ENCODE measurements around the gene MAP2K7. TPM values are rescaled to one million over a fixed set of nuclear protein-coding genes. Genes with fewer than 3 reads are reported as not detected.

The MAP2K7 gene
- total and polyA plus RNA-seq, 2 of the 4 experiments (the other 2 are of a cell fraction): 4.1 to 15.6 TPM

GRCh38 chr19:7921302-7921966, 17.8 kb downstream of the MAP2K7 start:
- dilution Hi-C loops (cut with HindIII; ENCODE audit: low sequenced_read_pairs, unreplicated experiment): no loop called here
- Histone ChIP-seq H3K36me3 (ENCODE audit: control insufficient read depth, insufficient read depth, low read length) (peaks cover 7% of the 10 kb centered on the region; the same call in 1 of the 2 replicates), H4K91ac (ENCODE audit: insufficient read depth, low read depth, low read length) (peak overlapping the region; percentile 82), H2AK5ac (ENCODE audit: low read depth, low read length) (peak overlapping the region; percentile 95), H3K4me2 (ENCODE audit: low read depth, low read length) (peak overlapping the region; percentile 93), H3K14ac (replicated peaks; ENCODE audit: low read depth, low read length) (peak overlapping the region; percentile 99), H3K27me3 (ENCODE audit: control insufficient read depth, insufficient read depth, low read length) (peaks cover 2% of the 10 kb centered on the region; the same call in 1 of the 2 replicates), H4K20me1 (ENCODE audit: insufficient read depth, low read length) (peaks cover 11% of the 10 kb centered on the region), H2AK9ac (replicated peaks; ENCODE audit: low read depth, low read length, poor library complexity) (peak overlapping the region; percentile 99), H3K9me3 (ENCODE audit: control insufficient read depth, insufficient read depth, low read length) (no peaks in the 10 kb centered on the region), H2BK5ac (ENCODE audit: low read depth, low read length, poor library complexity, severe bottlenecking) (peak overlapping the region; percentile 87), H2BK15ac (ENCODE audit: low read depth, low read length) (no peak overlapping the region), H3K56ac (ENCODE audit: extremely low read depth, insufficient read depth, low read length) (peak overlapping the region; percentile 20; the same call in 1 of the 2 replicates), H3K4ac (ENCODE audit: low read depth, low read length) (peak overlapping the region; percentile 97), H3K4me1 (ENCODE audit: control insufficient read depth, insufficient read depth, low read length) (peaks cover 18% of the 10 kb centered on the region), H3K9me1 (ENCODE audit: insufficient read depth, low read length) (peaks cover 9% of the 10 kb centered on the region), H2BK120ac (ENCODE audit: low read depth, low read length) (no peak overlapping the region; the same call in 1 of the 2 replicates), H3K23ac (ENCODE audit: low read depth, low read length) (peak overlapping the region; percentile 98; the same call in 1 of the 2 replicates), H4K5ac (ENCODE audit: low read depth, low read length) (no peak overlapping the region), H3K18ac (ENCODE audit: low read depth, low read length) (no peak overlapping the region), H3K79me1 (ENCODE audit: low read depth in 1 of 2, low read length in 2 of 2) (peaks cover 0 to 22% of the 10 kb centered on the region in 2 experiments; a peak in 2 of 4 replicates), H4K8ac (ENCODE audit: low read depth in 2 of 2, low read length in 2 of 2) (peak overlapping the region; percentile 1 to 94; a peak in 2 of 4 replicates), H2BK20ac (ENCODE audit: low read depth, low read length) (no peak overlapping the region), H3K9ac (ENCODE audit: low read depth, low read length) (peak overlapping the region; percentile 80), H2AFZ (replicated peaks; ENCODE audit: low read length, poor library complexity) (peak overlapping the region; percentile 97), H3K27ac (ENCODE audit: insufficient read depth, low read length) (peak overlapping the region; percentile 79), H3K4me3 (ENCODE audit: insufficient read depth, low read depth, low read length) (peak overlapping the region; percentile 58)
- in situ Hi-C loops (cut with MboI; ENCODE audit: low sequenced_read_pairs): no loop called here
- BruUV-seq (replicated peaks): no TSS peak
- ChIA-PET CTCF (interaction anchor here (1.1 kb wide), 1 partner anchor 27 kb away, joined by 3 read pairs; no protein-coding TSS in a partner anchor), POLR2A (ENCODE audit: unreplicated experiment) (interaction anchor here (0.6 kb wide), 1 partner anchor 415 kb away, joined by 3 read pairs; no protein-coding TSS in a partner anchor)
- DNase-seq (no peak), ATAC-seq (ENCODE audit: low read depth) (no peak)
- 69% methylated on average over 7 of the region's 17 CpGs; no CpG with 5 or more reads in 1 of the 2 experiments for WGBS, 2 experiments (ENCODE audit: extremely low coverage in 2 of 2, insufficient read length in 1 of 2)
- intact Hi-C loops (cut with micrococcal nuclease): no loop called here
- no peak for TF ChIP-seq CEBPB (IDR thresholded peaks at IDR 0.05; ENCODE audit: low read depth, low read length)
- TF ChIP-seq NFE2L2 (IDR thresholded peaks at IDR 0.05; ENCODE audit: low read depth, low read length): no peak
- TF ChIP-seq POLR2A (IDR thresholded peaks at IDR 0.05; ENCODE audit: low read depth, low read length): no peak
- no peak for TF ChIP-seq BHLHE40 (IDR thresholded peaks at IDR 0.05; ENCODE audit: low read depth, low read length)
- no peak for TF ChIP-seq MAZ (IDR thresholded peaks at IDR 0.05; ENCODE audit: borderline replicate concordance, low read depth, low read length)
- no peak for TF ChIP-seq FOS (IDR thresholded peaks at IDR 0.05; ENCODE audit: low read depth, low read length)
- no peak for TF ChIP-seq ELK1 (IDR thresholded peaks at IDR 0.05; ENCODE audit: borderline replicate concordance, low read depth, low read length)
- TF ChIP-seq CTCF (conservative IDR thresholded peaks at IDR 0.05; ENCODE audit: low read depth, low read length): no peak
- TF ChIP-seq MAFK (IDR thresholded peaks at IDR 0.05; ENCODE audit: low read depth, low read length): no peak
- no peak for TF ChIP-seq RFX5 (IDR thresholded peaks at IDR 0.05; ENCODE audit: low read depth, low read length)
- TF ChIP-seq USF2 (IDR thresholded peaks at IDR 0.05; ENCODE audit: low read depth, low read length): no peak
- no peak for TF ChIP-seq MXI1 (IDR thresholded peaks at IDR 0.05; ENCODE audit: borderline replicate concordance, low read depth, low read length)
- TF ChIP-seq SMC3 (IDR thresholded peaks at IDR 0.05; ENCODE audit: low read depth, low read length): no peak
- TF ChIP-seq RCOR1 (IDR thresholded peaks at IDR 0.05; ENCODE audit: insufficient replicate concordance, low read length): no peak
- TF ChIP-seq RAD21 (IDR thresholded peaks at IDR 0.05; ENCODE audit: low read length): no peak
